ENCODE measurements around the gene FAM193A.
"Not testable (repeated sequence)": the region's sequence is repeated elsewhere in the genome, so short reads cannot be mapped to it uniquely, and the experiment has no call there.

FAM193A gene

GRCh38 chr4:2652415-2653160, 116.1 kb downstream of the FAM193A start:
- DNase-seq: no peak

GRCh38 chr4:2660596-2661211, 124.3 kb downstream of the FAM193A start:
- no peak for DNase-seq

GRCh38 chr4:2662598-2662997, 126.2 kb downstream of the FAM193A start:
- DNase-seq: no peak

- DNase-seq: no peak
Measured at GRCh38 chr4:2663275-2663674, 126.8 kb downstream of the FAM193A start.

GRCh38 chr4:2666722-2667247, 130.3 kb downstream of the FAM193A start:
- DNase-seq: no peak

GRCh38 chr4:2667428-2667827, 131.0 kb downstream of the FAM193A start:
- DNase-seq: no peak

- no peak for DNase-seq
Measured at GRCh38 chr4:2671267-2671895, 134.9 kb downstream of the FAM193A start.

GRCh38 chr4:2672082-2672481, 135.6 kb downstream of the FAM193A start:
- DNase-seq: no peak

- DNase-seq: no peak
Measured at GRCh38 chr4:2672700-2673099, 136.3 kb downstream of the FAM193A start.

- DNase-seq: peak in 1 of 2 experiments; percentile 3
Measured at GRCh38 chr4:2673157-2673556, 136.7 kb downstream of the FAM193A start.

- DNase-seq: not testable (repeated sequence)
Measured at GRCh38 chr4:2679762-2680161, 143.3 kb downstream of the FAM193A start.

GRCh38 chr4:2684486-2684885, 148.0 kb downstream of the FAM193A start:
- DNase-seq: no peak

- no peak for DNase-seq
Measured at GRCh38 chr4:2685541-2685940, 149.1 kb downstream of the FAM193A start.

GRCh38 chr4:2686379-2687265, 150.2 kb downstream of the FAM193A start:
- DNase-seq: peak in 1 of 2 experiments; percentile 9

- DNase-seq: no peak
Measured at GRCh38 chr4:2688281-2688680, 151.8 kb downstream of the FAM193A start.

GRCh38 chr4:2688697-2689096, 152.2 kb downstream of the FAM193A start:
- DNase-seq: peak in 1 of 2 experiments; percentile 46

GRCh38 chr4:2689114-2689513, 152.7 kb downstream of the FAM193A start:
- DNase-seq: no peak

- DNase-seq: no peak
Measured at GRCh38 chr4:2689825-2690700, 153.6 kb downstream of the FAM193A start.

GRCh38 chr4:2691313-2691712, 154.9 kb downstream of the FAM193A start:
- DNase-seq: no peak

- no peak for DNase-seq
Measured at GRCh38 chr4:2691952-2692435, 155.5 kb downstream of the FAM193A start.

GRCh38 chr4:2694691-2695090, 158.2 kb downstream of the FAM193A start:
- DNase-seq: no peak
